GM18526 (cell line): ENCODE data around the gene IQCK.

Source experiments
- POLR2A ChIP-seq: IDR thresholded peaks from 3 replicates; pipeline ENCODE4 v1.6.1; 2011; ENCODE audit not compliant: insufficient read length; ENCODE audit errors: extremely low read depth

The IQCK gene

DNA sequence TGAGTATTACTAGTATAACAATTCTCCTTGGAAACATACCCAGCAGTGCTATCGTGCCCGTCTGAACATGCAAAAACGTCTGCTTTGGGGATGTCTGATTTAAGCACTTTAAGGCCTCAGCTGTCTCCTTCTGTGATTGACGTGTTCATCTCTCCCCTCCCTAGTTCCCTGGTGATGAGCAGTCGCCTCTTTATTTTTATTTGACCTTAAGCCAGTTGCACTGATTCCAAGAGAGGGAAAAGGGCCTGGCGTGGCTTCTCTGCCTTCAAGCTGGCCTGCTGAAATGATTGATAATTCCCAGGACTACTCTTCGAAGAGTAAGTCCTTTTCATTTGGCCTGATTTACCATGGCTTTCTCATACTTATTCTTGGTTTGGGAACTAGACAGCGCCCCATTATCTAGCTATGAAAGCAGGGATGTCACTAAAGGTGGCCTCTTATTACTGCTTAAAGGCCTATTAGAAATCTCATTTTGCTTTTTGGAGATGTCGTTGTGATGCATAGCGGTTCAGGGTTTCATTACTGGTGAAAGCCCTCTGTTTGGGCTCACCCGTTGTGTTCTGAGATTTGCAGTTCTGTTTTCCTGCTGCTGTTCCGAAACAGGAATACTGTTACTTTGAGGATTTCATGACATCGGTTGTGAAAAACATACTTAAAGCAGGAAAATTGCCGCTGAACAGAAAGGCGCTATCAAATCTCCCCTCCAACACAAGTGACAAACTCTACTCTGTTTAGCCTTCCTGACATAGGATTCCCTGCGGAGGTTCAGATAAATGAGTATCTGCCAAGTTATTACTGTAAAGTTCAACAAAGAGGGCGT, 65.5 kb downstream of the IQCK start:
- no peak for TF ChIP-seq POLR2A

DNA sequence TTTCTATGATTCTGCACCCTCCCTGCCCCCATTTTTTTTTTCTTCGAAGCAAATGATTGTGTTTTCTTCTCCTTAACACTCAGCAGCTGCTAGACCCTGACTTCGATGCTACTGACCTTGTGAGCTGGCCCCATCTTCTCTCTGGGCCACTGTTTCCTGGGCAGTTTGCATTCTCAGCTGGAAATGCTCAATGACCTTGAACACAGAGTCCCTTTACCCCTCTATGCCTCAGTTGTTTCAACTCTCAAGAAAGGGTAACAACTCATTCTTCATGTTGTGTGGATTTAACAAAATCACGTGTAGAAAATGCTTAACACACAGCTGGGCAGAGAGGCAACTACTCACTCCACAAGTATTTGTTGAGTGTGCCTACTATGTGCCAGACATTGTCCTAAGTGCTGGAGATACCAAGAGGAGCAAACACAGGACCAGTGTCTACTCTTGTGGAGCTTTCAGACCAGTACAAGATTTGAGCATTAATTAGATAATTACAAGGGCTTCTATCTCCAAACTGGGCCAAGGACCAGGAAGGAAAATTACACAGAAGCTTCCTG, 66.2 kb downstream of the IQCK start:
- no peak for TF ChIP-seq POLR2A

DNA sequence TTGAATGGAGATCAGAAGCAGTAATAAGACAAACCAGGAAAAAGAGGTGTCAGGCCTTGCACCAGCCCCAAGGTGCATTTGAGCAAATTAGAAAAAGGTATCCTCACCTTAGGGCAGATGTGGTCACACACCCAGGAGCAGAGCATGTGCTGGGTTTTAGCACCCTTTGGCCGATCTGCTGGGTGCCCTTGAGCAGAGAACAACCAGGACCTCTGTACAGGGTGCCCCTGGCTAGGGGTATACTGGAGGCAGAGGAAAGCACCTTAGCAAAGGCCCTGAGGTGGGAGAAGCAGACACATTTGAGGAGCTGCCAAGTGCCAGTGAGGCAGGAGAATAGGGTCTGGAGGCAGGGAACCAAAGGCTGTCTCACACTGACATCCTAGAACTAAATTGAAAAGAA, 67.0 kb downstream of the IQCK start:
- no peak for TF ChIP-seq POLR2A

DNA sequence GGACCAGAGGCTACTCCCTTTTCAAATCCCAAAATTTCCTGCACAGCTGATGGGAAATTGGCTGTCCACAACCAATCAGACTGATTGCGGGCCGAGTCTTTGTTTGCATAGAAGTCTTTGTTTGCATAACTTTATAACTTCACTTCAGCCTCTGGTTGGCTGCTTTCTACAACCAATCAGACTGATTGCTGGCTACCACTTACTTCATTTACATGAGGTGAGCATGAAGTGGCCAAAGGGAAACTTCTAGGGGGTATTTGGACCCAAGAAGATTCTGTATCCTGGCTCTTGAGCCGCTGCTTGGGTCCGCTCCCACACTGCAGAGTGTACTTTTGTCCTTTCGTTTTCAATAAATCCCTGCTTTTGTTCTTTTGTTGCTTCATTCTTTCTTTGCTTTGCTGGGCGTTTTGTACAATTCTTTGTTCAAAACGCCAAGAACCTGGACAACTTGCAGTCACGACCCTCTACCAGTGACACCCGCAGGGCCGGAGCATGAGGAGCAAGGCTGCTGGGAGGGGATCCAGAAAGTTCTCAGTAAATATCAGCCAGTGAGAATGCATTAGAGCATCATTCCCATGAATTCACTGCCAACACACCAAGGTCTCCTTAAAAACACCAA, 67.5 kb downstream of the IQCK start:
- TF ChIP-seq POLR2A, result no peak

DNA sequence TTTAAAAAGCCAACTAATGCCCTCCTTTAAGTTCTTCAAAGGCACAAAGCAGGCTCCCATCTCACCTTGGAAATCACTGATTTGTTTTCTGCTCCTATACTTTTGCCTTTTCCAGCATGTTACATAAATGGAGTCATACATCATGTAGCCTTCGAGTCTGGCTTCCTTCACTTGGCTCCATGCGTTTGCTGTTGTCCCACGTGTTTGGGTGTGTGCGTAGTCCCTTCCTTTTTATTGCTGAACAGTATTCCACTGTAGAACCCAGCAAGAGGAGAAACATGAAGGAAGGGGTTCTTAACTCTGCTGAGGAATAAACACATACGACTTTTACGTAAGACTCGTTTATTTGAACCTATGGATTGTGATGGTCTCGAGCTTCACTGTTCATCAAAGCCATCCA, 84.5 kb downstream of the IQCK start:
- TF ChIP-seq POLR2A, result no peak

DNA sequence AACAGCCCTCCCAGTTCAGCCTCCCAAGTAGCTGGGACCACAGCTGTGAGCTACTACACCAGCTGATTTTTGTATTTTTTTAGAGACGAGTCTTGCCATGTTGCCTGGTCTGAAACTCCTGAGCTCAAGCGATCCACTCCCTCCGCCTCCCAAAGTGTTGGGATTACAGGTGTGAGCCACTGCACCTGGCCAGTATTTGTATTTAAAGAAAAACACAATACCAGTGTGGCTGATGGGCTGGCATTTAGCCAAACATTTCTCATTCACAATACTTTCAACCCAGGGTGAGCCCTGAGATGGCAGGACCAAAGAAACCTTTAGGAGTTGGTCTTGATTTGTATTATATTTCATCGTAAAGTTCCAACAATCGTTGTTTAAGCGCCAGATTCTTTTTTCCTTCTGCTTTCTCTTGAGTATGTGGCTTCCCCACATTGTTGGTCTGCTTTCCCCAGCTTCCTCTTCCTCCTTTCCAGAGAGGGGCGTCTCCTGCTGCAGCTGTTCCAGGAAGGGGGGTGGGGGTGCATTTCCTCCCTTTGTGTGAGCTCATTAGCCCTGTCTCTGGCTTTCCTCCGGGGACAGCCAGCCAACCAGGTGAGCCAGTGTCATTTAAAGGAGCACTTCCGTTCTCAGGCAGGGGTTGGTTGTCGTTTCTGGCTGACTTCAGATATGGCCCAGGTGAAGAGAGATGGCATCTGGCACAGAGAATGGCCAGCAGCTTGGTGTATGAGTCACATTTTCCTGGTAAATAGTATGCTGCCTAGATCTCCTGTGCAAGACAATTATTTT, 86.7 kb downstream of the IQCK start:
- TF ChIP-seq POLR2A, result no peak

DNA sequence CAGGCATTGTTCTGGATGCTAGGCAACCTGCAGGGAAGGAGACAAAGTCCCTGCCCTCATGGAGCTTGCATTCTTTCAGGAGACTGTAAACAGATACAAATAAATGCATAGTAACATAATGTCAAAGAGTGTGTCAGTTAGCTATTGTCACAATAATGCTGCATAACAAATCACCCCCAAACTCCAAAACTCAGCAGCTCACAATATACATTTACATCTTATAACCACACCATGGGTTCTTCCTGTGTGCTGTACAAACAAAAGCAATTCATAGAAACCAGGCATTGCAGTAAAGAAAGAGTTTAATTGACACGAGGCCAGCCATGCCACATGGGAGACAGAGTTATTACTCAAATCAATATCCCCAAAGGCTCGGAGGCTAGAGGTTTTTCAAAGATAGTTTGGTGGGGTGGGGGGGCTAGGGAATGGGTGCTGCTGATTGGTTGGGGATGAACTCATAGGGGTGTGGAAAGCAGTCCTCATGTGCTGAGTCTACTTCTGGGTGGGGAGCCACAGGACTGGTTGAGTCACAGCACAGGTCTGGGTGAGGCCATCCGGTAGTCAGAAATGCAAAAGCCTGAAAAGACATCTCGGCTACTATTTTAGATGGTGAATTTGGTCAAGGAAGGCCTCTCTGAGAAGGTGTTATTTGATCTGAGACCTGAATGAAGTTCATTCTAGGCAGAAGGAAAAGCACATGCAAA, 87.5 kb downstream of the IQCK start:
- TF ChIP-seq POLR2A, result no peak

DNA sequence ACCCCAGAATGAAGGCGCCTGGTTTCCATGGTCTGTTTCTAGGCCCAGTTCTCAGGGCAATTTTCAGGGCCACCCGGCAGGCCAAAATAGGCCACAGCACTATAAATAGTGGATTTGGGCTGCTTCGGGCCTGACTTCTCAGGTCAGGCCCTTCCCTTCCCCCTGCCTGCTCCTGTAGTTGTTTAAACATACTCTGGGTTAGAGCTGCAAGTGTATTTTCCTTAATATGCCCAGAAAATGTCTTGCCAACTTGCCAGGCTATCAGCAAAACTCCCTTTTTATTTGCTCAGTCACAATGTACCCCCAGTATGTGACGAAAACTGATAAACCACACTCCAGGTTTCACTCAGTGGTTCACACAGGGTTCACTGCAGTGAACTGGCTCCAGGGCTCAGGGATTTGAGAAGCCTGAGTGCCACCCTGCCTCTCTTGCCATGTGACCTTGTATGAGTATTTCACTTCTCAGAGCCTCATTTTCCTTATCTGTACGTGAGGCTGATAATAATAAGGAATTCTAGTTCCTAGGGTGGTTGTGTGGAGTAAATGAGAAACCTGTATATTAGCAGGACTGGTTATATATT, 90.1 kb downstream of the IQCK start:
- TF ChIP-seq POLR2A, result no peak

DNA sequence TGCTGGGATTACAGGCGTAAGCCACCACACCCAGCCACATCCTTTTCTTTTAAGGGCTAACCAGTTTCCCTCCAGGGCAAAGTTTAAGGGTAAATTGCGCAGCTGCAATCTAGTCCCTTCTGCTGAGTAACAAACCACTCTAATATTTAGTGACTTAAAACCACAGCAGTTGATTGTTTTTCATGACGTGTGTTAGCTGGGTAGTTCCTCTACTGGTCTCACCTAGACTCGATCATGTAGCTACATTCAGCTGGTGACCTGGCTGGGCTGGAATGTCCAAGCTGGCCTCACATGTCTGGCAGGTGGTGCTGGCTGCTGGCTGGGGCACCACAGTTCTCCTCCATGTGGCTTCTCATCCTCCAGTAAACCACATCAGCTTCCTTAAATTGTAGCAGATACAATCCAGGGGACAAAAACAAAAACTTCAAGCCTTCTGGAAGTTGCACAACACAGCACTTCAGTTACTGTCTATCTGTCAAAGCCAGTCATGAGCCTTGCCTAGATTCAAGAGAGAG, 91.1 kb downstream of the IQCK start:
- TF ChIP-seq POLR2A, result no peak

DNA sequence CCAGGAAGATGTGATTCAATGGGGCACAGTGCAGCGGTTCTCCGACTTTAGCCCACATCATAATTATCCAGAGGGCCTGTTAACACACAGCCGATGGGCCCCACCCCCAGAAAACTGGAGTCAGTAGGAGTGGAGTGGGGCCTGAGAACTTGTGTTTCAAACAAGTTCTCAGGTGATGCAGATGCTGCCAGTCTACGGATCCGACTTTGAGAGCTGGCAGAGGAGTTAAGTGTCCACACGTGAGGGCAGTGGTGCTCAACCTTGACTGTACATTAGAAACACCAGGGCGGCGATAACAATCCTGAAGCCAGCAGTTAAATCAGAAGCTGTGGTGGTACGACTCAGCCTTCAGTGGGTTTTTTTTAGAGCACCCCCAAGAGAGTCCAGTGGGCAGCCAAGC, 91.6 kb downstream of the IQCK start:
- TF ChIP-seq POLR2A, result no peak

DNA sequence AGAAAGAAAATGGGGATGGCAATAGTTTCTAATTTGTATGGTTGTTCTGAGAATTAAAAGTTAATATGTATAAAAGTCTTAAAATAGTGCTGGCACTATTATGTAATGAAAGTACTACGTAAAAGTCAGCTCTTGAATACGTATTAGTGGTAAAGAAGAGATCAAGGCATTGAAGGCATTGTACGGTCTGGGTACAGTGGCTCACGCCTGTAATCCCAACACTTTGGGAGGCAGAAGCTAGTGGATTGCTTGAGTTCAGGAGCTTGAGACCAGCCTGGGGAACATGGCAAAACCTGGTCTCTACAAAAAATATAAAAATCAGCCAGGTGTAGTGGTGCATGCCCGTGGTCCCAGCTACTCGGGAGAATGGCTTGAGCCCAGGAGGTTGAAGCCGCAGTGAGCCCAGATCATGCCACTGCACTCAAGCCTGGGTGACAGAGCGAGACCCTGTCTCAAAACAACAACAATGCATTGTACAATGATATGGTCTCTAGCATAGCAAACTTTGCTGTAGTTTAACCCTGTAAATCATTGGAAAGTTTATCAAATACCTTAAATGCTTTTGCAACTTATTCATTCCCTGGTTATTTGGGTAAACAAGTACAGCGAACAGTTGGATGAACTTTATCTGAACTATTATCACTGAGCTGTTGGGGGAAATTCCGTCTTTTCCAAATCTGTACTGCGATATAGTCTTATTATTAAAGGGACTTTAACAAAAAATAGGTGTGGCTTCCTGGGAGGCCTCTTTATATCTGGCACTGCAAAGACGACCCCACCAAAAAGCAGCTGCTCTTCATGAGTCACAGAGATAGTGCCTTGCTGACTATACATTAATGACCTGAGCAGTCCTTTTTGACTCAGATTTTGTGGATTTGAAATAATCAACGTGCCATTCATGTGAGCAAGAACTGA, 93.0 kb downstream of the IQCK start:
- no peak for TF ChIP-seq POLR2A

DNA sequence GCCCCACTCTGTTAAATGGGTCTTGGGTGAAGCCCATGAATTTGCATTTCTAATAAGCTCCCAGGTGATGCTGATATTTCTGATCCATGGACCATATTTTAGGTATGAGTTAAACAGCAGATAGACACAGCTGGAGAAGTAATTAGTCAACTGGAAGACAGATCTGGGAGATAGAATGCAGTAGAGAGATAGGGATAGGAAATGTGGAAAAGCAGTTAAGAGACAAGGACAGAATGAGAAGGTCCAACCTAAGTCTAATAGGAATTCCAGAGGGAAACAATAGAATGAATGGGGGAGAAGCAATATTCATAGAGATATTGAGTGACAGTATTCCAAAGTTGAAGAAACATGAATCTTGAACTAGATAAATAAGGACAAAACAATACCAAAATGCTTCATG, 94.9 kb downstream of the IQCK start:
- TF ChIP-seq POLR2A, result no peak

DNA sequence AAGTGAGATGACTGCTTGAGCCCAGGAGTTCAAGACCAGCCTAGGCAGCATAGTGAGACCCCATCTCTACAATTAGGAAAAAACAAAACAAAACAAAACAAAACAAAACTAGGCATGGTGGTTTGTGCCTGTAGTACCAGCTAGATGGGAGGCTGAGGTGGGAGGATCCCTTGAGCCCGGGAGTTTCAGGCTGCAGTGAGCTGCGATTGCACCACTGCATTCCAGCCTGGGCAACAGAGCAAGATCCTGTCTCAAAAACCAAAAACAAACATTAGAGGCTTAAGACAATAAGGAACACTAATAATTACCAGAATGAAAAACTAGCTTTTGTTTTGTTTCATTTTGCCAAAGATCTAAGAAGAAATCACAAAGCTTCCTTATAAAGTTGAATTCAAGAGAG, 97.3 kb downstream of the IQCK start:
- no peak for TF ChIP-seq POLR2A

DNA sequence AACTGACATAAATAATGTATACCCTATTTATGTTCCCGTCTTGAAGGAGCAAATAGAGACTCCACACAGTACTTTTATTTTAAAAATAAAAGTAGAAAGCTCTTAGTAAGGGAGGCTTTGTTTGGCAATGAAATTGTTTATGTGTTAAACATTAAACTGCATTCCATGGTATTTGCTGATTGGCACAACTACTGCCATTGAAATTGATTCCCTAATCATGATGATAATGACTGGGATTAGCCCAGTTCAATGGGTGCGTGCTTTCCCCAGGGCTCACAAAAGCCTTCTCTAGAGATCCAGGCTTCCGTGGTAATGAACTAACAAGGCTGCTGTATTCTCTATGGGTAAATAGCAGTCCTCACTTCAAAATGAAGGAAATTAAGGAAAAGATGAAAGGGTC, 99.1 kb downstream of the IQCK start:
- TF ChIP-seq POLR2A, result no peak

DNA sequence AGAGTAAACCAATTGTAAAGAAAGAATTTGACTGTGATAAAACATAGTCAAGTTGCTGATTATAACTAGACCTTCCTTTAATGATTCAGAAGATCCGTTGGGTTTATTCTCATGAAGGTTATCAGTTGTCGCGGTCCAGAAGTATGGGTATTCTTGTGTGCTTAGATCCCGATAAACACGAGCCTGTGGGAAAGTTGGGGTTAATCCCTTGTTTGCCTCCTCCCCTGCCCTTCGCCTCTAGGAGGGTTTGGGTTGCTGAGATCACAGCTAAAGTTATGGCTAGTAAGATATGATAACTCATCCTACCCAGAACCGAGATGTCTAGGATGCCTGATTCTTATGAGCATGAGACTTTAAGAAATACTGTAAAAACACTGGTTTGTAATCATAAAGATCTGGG, 99.8 kb downstream of the IQCK start:
- no peak for TF ChIP-seq POLR2A
